GM19099 (cell line): Measurements from ENCODE around the gene NCK2.

Experiments
- POLR2A ChIP-seq: IDR thresholded peaks from 3 replicates; pipeline ENCODE4 v1.6.1; 2011; ENCODE audit warnings: low read depth; ENCODE audit not compliant: insufficient read length; ENCODE audit errors: extremely low read depth

Gene NCK2

DNA sequence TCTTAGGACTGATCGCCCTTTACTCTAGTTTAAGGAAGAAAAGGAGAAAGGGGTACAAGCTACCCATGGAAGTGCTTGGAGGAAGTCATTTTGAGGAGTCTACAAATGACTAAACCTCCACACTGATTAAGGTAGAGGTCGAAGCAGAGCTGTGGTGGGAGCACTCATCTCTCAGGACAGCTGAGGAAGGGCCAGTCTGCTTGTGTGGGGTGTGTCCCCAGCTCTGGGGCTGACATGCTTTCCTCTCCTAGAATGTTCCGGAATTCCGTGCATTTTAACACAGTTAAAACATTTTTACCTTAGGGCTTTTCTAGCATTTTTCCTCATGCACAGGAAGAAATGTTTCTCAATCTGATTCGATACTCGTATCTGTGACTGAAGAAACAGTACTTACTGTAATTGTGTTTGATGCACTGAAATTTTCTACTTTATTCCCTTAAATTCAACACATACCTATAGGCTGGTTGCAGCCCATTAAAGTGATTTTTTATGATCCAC is 135.1 kb downstream of the NCK2 start:
- no peak for TF ChIP-seq POLR2A

DNA sequence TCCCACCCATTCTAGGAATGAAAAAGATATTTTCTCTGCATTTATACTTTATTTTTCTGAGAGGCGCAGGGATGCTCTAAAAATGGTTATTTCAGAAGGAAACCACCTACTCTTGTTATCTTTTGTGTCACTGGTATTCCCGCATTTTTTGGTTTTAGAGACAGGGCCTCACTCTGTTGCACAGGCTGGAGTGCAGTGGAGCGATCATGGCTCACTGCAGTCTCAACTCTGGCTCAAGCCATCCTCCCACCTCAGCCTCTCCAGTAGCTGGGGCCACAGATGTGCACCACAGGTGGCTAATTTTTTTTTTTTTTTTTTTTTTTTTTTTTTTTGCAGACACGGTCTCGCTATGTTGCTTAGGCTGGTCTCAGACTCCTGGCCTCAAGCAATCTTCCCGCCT is 135.9 kb downstream of the NCK2 start:
- TF ChIP-seq POLR2A: no peak

DNA sequence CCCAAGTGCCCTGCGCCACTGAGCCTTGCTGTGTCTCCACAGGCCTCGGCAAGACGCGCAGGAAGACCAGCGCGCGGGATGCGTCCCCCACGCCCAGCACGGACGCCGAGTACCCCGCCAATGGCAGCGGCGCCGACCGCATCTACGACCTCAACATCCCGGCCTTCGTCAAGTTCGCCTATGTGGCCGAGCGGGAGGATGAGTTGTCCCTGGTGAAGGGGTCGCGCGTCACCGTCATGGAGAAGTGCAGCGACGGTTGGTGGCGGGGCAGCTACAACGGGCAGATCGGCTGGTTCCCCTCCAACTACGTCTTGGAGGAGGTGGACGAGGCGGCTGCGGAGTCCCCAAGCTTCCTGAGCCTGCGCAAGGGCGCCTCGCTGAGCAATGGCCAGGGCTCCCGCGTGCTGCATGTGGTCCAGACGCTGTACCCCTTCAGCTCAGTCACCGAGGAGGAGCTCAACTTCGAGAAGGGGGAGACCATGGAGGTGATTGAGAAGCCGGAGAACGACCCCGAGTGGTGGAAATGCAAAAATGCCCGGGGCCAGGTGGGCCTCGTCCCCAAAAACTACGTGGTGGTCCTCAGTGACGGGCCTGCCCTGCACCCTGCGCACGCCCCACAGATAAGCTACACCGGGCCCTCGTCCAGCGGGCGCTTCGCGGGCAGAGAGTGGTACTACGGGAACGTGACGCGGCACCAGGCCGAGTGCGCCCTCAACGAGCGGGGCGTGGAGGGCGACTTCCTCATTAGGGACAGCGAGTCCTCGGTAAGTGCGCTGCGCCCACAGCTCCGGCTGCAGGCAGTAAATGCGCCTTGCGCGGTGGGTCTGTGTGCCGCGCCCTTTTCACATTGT is 136.8 kb downstream of the NCK2 start:
- no peak for TF ChIP-seq POLR2A

DNA sequence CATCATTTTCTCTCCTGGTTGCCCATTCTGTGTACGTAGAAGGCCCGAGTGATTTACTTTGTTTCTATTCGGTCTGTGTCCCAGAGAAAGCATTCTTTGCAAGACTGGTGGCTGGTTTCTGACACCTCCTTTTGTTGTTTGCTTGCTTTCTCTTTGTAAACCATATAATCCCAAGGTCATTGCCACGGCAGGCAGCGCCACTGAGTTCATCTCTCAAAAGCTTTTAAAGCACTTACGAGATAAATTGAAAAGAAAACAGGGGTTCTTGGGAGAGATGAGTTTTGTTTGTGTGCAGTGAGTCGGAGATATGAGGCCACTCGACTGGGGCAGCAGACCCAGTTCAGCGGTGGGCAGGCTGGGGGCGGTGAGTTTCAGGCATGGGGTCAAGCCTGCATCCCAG is 137.6 kb downstream of the NCK2 start:
- no peak for TF ChIP-seq POLR2A

DNA sequence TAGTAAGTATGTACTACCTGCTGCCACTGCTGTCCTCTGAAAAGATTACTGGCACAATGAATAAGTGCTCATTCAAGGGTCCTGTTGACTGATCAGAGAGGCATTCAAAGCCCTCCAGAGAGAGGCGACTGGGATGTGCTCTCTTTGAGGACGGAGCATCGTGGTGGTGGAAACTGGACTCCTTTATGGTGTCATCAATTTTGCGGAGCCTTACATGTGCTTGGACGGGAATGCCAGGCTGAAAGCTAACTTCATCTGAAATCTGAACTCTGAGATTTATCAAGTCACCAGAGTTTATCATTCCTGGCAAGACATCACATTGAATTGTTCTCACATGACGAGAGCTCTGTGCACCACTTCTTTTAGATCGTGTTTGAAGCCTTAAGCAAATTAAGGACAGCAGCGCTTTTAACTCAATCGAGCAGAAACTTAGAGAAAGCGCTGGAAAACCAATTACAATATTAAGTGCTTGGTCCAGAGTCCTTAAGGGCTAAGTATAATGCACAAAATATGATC is 138.3 kb downstream of the NCK2 start:
- TF ChIP-seq POLR2A: no peak

DNA sequence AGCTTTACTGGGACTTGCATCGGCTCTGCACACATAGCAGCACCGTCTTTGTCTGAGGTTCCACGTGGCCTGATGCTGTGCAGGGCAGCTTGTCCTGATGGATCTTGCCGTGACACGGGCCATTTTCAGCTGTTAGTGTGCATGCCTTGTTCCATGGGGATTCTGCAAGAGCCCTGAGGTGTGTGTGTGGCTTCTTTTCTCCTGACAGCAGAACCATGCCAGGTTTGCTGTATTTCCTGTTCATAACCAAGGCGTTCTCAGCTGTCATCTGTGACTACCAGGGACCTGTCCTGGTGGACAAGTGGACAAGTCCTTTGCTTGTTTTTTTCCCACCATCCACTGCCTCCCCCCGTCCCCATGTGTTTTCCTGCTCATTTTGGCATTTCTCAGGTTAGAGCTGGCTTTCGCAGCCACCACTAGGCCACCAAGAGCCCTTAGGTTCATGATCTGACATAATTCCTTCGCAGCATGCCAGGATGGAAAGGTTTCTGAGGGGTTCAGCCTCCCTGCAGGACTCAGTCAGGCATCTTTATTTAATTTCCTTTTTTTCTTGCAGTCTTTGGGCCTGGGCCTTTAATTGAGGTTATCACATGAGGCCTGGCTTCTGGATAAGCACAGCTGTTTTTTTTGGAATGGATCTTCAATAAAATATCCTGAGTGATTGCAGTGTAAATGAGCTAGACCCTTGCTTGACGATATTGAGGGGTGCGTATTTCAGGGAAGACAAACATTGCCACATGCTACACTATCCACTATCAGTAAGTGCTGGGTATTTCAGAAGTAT is 139.4 kb downstream of the NCK2 start:
- TF ChIP-seq POLR2A: no peak

DNA sequence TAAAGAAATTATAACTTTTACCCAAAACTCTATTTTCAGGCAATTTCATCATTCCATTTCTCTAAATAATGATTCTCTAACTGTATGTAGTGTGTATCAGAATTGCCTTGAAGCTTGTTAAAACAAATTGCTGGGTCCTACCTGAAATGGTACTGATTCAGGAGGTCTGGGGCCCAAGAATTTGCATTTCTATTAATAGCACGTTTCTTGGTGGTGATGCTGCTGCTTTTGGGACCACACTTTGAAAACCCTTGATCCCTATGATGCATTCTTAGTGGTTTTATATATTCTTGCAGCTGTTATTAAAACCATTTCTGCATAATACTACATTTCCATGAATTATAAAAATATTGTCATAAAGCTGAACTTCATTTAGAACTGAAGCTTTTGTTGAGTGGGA is 140.7 kb downstream of the NCK2 start:
- TF ChIP-seq POLR2A: no peak

DNA sequence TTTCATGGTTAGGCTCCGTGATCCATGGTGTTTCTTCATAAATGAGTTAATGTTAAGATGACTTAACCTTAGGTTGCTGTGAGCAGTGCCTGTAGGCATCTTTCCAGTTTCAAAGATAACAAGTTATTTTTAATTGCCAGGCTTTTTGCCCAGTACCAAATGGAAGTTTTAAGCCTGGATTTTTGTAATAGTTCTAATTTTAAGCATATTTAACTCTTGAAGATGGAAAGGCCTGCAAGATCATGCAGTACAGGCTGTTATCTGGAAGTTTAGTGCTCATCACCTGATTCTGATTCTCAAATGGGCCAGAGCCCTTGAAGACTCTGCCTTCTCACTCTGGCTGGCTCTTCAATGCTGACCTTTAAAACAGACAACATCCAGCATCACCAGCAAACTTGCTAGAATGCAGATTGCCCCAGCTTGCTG is 141.3 kb downstream of the NCK2 start:
- TF ChIP-seq POLR2A: no peak

DNA sequence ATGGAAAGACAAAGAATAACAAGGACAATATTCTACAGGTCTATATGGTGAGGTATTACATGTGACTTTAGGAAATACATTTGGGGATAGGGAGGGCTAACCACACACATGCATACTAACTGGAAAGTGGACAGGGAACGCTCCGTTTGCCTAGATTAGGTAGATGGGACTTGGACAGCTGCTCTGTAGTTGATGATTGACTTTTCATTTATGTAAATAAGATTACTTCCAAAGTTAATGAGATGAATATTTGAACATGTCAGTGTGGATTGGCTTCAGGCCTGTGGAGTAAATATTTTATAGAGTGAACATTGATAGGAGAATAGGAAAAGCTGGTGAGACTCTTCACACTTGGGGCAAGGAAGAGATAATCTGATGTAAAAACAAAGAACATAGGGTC is 142.0 kb downstream of the NCK2 start:
- TF ChIP-seq POLR2A: no peak

DNA sequence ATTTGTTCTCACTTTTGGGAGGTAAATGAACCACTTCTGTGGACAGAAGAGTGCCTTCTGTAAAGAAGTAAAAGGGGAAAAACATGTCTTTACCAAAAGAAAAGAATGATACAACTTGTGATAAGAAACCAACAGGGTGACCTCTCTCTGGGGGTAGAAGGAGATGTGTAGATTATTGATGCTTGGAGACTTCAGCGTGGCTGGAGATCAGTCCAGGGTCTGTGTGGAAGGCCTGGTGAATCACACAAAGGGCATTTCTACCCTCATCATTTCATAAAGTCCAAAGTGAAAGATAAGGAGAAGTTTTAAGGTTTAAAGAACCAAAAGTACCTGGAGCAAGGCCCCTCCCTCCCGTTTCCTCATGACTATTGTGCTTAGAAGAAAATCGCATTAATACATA is 142.5 kb downstream of the NCK2 start:
- TF ChIP-seq POLR2A: no peak

DNA sequence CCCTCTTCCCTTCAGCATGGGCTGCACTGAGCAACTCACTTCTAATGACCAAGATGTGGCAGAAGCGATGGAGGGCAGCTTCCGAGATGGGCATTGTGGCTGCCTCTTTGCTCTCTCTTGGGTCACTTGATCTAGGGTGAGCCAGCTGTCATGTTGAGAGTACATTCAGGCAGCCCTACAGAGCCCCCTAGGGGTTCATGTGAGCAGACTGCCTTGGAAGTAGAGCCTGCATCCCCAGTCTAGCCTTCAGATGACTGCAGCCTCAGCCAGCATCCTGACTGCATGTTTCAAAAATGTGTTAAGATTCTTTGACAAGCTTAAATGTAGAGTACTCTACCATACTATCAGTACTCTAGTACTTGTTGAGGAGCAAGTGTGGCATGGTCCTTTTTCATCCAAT is 143.9 kb downstream of the NCK2 start:
- TF ChIP-seq POLR2A: no peak

DNA sequence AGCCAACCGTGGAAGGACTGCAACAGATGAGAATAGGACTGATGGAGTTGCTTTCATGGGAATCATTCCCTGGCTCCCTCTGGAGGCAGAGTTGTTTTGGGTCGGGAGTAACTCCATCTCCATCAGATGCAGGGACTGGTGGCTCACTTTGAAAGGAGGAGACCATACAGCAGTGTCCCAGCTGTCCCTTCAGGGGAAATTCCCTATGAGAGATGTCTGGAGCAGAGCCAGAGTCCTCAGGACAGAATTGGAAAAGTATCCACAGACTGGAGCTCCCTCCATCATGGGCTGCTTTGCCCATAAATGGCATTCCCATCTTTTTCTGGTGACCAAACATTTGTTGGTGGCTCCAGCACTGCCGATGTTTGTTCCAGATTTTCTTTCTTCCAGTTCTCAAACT is 144.3 kb downstream of the NCK2 start:
- TF ChIP-seq POLR2A: no peak

DNA sequence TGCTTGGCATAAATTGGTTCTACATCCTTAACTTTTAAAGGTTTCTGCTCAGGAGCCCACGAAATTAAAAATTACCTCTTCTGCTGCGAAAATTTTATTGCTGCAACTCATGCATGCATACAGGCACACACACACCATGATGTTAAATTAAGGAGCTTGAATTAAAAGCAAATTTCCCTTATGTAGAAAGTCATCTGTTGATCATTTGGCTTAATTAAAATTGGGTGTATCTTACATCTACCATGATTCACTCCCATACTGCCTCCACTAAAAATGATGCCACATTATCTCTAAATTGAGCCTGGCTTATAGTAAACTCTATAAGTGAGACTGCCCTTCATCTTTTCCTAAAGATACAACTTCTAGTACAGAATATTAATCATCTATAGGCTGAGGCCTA is 145.4 kb downstream of the NCK2 start:
- no peak for TF ChIP-seq POLR2A

DNA sequence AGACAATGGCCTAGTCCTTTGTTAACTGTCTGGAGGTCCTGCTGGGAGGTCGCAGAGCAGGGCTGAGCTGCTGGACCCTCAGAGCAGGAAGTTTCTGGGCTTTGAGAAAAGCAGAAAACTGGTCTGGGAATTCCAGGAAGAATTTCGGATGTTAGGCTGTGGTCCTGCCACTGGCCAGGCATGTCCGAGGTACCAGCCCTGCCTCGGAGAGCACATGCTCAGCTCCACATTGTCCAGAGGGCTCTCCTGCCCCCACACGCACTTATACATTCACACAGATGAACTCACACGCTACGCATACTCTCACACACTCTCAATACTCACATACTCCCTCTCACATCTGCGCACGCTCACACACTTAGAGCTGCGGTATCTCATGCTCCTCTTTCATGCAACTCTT is 146.1 kb downstream of the NCK2 start:
- no peak for TF ChIP-seq POLR2A
